Measurements from ENCODE around the gene XPR1. TPM values are rescaled to one million over a fixed set of nuclear protein-coding genes. Genes with fewer than 3 reads are reported as not detected.

XPR1 gene
- total and polyA plus RNA-seq, 10 of the 15 experiments (the other 5 are each of a cell fraction or from before 2014, with no cell fraction given): 1.1 to 33.9 (median 11.3) TPM

DNA sequence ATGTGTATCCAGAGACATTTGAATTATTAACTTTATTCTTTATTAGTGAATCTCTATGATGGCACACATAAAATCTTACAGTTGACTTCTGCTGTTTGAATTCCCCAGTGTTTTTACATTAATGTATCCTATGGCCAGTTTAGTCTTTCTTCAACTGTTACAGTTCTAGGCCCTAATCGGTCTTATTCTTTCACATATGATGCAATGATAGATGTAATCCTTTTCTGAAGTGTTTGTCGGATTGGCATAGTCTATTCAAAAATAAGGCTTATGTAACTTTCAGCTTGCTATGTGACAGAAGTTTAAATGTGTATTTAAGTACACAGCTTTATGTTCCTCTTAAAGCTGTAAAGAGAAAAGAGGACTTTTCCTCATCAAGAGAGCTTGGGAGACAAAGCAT lies 254.5 kb downstream of the XPR1 start:
- Histone ChIP-seq H3K9me3 (replicated peaks; ENCODE audit: control insufficient read depth, insufficient read depth, low read length) (no peaks in the 10 kb centered on the region), H3K9ac (ENCODE audit: control insufficient read depth, insufficient read depth, low read length) (no peak overlapping the region), H3K4me2 (ENCODE audit: control insufficient read depth, insufficient read depth) (no peak overlapping the region), H4K20me1 (ENCODE audit: control insufficient read depth, insufficient read depth) (no peaks in the 10 kb centered on the region), H3K27me3 (replicated peaks in 1 of 2; ENCODE audit: control insufficient read depth in 2 of 2, insufficient read depth in 2 of 2, low read length in 1 of 2) (no peaks in the 10 kb centered on the region), H3K4me3 (no peak overlapping the region), H3K79me2 (ENCODE audit: control insufficient read depth, insufficient read depth, low read length) (no peaks in the 10 kb centered on the region), H2AFZ (ENCODE audit: control insufficient read depth, low read depth, low read length) (no peak overlapping the region), H3K27ac (ENCODE audit: control insufficient read depth, insufficient read depth) (no peak overlapping the region), H3K4me1 (ENCODE audit: control insufficient read depth, insufficient read depth, low read length) (peaks cover 8% of the 10 kb centered on the region), H3K36me3 (ENCODE audit: control insufficient read depth in 2 of 2, insufficient read depth in 2 of 2, low read length in 1 of 2) (no peaks in the 10 kb centered on the region)
- POLR2A ChIA-PET: interaction anchor here (0.8 kb wide), 1 partner anchor 165 kb away, joined by 3 read pairs; no protein-coding TSS in a partner anchor
- 96% methylated on average over 2 of the region's 2 CpGs for WGBS (ENCODE audit: insufficient coverage, insufficient replicate concordance, low lambda C conversion rate, missing lambda C conversion rate)
- RAD21 ChIA-PET (ENCODE audit: unreplicated experiment): interaction anchor here (0.5 to 8.9 kb wide), 6 partner anchors 23 to 371 kb away, joined by 3 to 215 read pairs (median 10); partner anchors contain the start of gene KIAA1614
- no peak for ATAC-seq
- SMC1A ChIA-PET (ENCODE audit: uncharacterized antibody, unreplicated experiment): interaction anchor here (0.9 to 9.3 kb wide), 9 partner anchors 25 to 370 kb away, joined by 3 to 304 read pairs (median 3); partner anchors contain the start of gene KIAA1614
- no peak for FAIRE-seq
- BruUV-seq (replicated peaks): no TSS peak
- no peak for DNase-seq (ENCODE audit: low read depth, low spot score)
- intact Hi-C loops (cut with micrococcal nuclease; ENCODE audit: unreplicated experiment) (loop anchor here (10.0 kb wide), 1 partner anchor 538 kb away; no protein-coding TSS in a partner anchor), in situ Hi-C loops (cut with MboI) (no loop called here)
- CTCF ChIA-PET: interaction anchor here (0.9 to 12.7 kb wide), 8 partner anchors 11 to 371 kb away, joined by 3 to 344 read pairs (median 6); partner anchors contain the start of gene KIAA1614
- no peak for TF ChIP-seq SUZ12 (IDR thresholded peaks at IDR 0.05; ENCODE audit: unreplicated experiment)
- no peak for TF ChIP-seq CHD4 (IDR thresholded peaks at IDR 0.05)
- no peak for TF ChIP-seq CHD2 (IDR thresholded peaks at IDR 0.05; ENCODE audit: borderline replicate concordance, low read depth, low read length)
- no peak for TF ChIP-seq HDAC6 (IDR thresholded peaks at IDR 0.05; ENCODE audit: unreplicated experiment)
- no peak for TF ChIP-seq CREB1 (IDR thresholded peaks at IDR 0.05; ENCODE audit: low read depth)
- TF ChIP-seq, protein P1, sequence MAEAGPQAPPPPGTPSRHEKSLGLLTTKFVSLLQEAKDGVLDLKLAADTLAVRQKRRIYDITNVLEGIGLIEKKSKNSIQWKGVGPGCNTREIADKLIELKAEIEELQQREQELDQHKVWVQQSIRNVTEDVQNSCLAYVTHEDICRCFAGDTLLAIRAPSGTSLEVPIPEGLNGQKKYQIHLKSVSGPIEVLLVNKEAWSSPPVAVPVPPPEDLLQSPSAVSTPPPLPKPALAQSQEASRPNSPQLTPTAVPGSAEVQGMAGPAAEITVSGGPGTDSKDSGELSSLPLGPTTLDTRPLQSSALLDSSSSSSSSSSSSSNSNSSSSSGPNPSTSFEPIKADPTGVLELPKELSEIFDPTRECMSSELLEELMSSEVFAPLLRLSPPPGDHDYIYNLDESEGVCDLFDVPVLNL (IDR thresholded peaks at IDR 0.05; ENCODE audit: low read depth, low read length): no peak
- TF ChIP-seq SMC3 (IDR thresholded peaks at IDR 0.05; ENCODE audit: borderline replicate concordance, low read length): no peak
- no peak for TF ChIP-seq HDGF (IDR thresholded peaks at IDR 0.05)
- TF ChIP-seq SMAD5 (IDR thresholded peaks at IDR 0.05; ENCODE audit: low read depth): no peak
- no peak for TF ChIP-seq FOXM1 (IDR thresholded peaks at IDR 0.05; ENCODE audit: low read depth, low read length)
- TF ChIP-seq NR2C1 (IDR thresholded peaks at IDR 0.05): no peak
- TF ChIP-seq BHLHE40 (IDR thresholded peaks at IDR 0.05; ENCODE audit: borderline replicate concordance in 1 of 2, low read depth in 2 of 2, low read length in 1 of 2): no peak
